Measurements from ENCODE around the gene CACNA1C.

Gene CACNA1C

DNA sequence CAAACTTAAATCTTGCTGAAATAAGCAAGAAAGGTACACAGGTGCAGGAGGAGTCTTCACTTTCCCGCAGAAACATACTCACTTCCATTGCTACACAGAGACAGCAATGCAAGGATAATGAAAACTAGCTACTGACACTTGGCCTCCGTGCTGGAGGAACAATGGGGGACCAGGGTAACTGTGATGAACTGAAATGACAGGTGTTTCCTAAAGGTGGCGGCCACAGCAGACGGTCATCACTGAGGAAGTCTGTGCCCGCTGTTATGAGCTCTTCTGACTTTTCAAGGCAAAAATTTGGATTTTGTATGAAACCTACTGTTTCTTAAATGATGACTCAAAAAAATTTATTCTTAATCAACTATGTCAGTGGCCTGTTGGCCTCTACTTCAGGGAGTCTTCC, 189.4 kb downstream of the CACNA1C start:
- Histone ChIP-seq H3K27ac (ENCODE audit: low read depth, low read length) (no peak overlapping the region), H3K79me2 (ENCODE audit: control insufficient read depth, low read length) (no peaks in the 10 kb centered on the region), H3K36me3 (ENCODE audit: control insufficient read depth, low read length) (no peaks in the 10 kb centered on the region), H3K4me2 (ENCODE audit: low read length) (no peak overlapping the region), H3K9me2 (replicated peaks; ENCODE audit: control insufficient read depth, low read length) (no peaks in the 10 kb centered on the region), H3K9me3 (ENCODE audit: control insufficient read depth, insufficient read depth, low read length) (no peaks in the 10 kb centered on the region), H3F3A (ENCODE audit: control insufficient read depth, insufficient read depth) (no peaks in the 10 kb centered on the region), H3K4me1 (ENCODE audit: control insufficient read depth, low read length) (peaks cover 29% of the 10 kb centered on the region), H3K4me3 (ENCODE audit: low read length) (no peak overlapping the region), H4K20me1 (ENCODE audit: control insufficient read depth, insufficient read depth, low read depth, low read length) (no peaks in the 10 kb centered on the region), H3K27me3 (ENCODE audit: control insufficient read depth, low read length) (no peaks in the 10 kb centered on the region)
- TF ChIP-seq, protein P1, sequence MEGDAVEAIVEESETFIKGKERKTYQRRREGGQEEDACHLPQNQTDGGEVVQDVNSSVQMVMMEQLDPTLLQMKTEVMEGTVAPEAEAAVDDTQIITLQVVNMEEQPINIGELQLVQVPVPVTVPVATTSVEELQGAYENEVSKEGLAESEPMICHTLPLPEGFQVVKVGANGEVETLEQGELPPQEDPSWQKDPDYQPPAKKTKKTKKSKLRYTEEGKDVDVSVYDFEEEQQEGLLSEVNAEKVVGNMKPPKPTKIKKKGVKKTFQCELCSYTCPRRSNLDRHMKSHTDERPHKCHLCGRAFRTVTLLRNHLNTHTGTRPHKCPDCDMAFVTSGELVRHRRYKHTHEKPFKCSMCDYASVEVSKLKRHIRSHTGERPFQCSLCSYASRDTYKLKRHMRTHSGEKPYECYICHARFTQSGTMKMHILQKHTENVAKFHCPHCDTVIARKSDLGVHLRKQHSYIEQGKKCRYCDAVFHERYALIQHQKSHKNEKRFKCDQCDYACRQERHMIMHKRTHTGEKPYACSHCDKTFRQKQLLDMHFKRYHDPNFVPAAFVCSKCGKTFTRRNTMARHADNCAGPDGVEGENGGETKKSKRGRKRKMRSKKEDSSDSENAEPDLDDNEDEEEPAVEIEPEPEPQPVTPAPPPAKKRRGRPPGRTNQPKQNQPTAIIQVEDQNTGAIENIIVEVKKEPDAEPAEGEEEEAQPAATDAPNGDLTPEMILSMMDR (IDR thresholded peaks at IDR 0.05; ENCODE audit: low read depth, low read length, poor library complexity, severe bottlenecking), result no peak
- no peak for TF ChIP-seq EZH2phosphoT487 (IDR thresholded peaks at IDR 0.05; ENCODE audit: borderline replicate concordance, low read length)

DNA sequence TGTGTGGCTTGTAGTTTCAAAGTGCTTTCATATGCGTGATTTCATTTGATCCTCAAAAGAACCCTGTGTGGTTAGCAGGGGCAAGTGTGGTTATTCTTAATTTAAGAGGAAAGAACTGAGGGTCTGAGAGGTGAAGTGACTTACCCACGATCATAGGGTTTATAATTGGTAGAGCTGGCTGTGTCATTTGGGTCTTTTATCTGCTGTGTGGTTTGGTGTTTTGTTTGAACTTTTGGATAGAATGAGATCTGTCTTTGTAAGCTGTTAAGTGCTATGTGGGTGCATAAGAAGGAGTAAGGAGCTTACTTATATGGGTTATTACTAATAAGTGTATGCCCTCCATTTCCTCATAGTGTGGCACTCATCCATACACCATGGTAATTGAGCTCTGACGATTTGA, 190.0 kb downstream of the CACNA1C start:
- Histone ChIP-seq H3K36me3 (ENCODE audit: control insufficient read depth, low read length) (no peaks in the 10 kb centered on the region), H3K4me3 (ENCODE audit: low read length) (no peak overlapping the region), H3K4me1 (ENCODE audit: control insufficient read depth, low read length) (peaks cover 33% of the 10 kb centered on the region), H3K27ac (ENCODE audit: low read depth, low read length) (no peak overlapping the region), H3K9me3 (ENCODE audit: control insufficient read depth, insufficient read depth, low read length) (no peaks in the 10 kb centered on the region), H4K20me1 (ENCODE audit: control insufficient read depth, insufficient read depth, low read depth, low read length) (no peaks in the 10 kb centered on the region), H3F3A (ENCODE audit: control insufficient read depth, insufficient read depth) (no peaks in the 10 kb centered on the region), H3K79me2 (ENCODE audit: control insufficient read depth, low read length) (no peaks in the 10 kb centered on the region), H3K4me2 (ENCODE audit: low read length) (no peak overlapping the region), H3K27me3 (ENCODE audit: control insufficient read depth, low read length) (no peaks in the 10 kb centered on the region), H3K9me2 (replicated peaks; ENCODE audit: control insufficient read depth, low read length) (no peaks in the 10 kb centered on the region)
- TF ChIP-seq, protein P1 (IDR thresholded peaks at IDR 0.05; ENCODE audit: low read depth, low read length, poor library complexity, severe bottlenecking), result no peak
- no peak for TF ChIP-seq EZH2phosphoT487 (IDR thresholded peaks at IDR 0.05; ENCODE audit: borderline replicate concordance, low read length)

DNA sequence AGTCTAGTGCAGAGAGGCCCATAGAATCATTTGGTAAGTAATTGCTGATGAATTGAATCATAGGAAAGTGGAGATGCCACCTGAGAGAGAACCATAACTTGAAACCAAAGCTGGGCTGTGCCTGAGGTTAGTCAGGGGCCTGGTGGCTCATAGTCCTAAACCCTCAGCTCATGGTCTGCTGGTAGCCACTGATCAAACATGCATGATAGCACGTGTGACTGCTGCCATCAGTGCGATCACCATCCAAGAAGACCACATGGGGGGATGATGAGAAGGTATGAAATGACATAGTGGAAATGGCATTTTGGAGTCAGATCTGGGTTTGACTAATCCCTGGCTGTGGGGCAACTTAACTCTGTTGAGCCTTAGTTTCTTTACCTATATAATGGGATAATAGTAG, 190.5 kb downstream of the CACNA1C start:
- H3K27ac ChIP-seq (ENCODE audit: low read depth, low read length), result no peak overlapping the region
- no peak overlapping the region for H3K4me2 ChIP-seq (ENCODE audit: low read length)
- H3K27me3 ChIP-seq (ENCODE audit: control insufficient read depth, low read length), result no peaks in the 10 kb centered on the region
- TF ChIP-seq, protein P1 (IDR thresholded peaks at IDR 0.05; ENCODE audit: low read depth, low read length, poor library complexity, severe bottlenecking), result no peak
- no peak for TF ChIP-seq EZH2phosphoT487 (IDR thresholded peaks at IDR 0.05; ENCODE audit: borderline replicate concordance, low read length)
- no peak overlapping the region for H3K4me3 ChIP-seq (ENCODE audit: low read length)
- peaks cover 38% of the 10 kb centered on the region for H3K4me1 ChIP-seq (ENCODE audit: control insufficient read depth, low read length)
- no peaks in the 10 kb centered on the region for H3K36me3 ChIP-seq (ENCODE audit: control insufficient read depth, low read length)
- H3K9me2 ChIP-seq (replicated peaks; ENCODE audit: control insufficient read depth, low read length), result no peaks in the 10 kb centered on the region
- H4K20me1 ChIP-seq (ENCODE audit: control insufficient read depth, insufficient read depth, low read depth, low read length), result no peaks in the 10 kb centered on the region
- no peaks in the 10 kb centered on the region for H3K9me3 ChIP-seq (ENCODE audit: control insufficient read depth, insufficient read depth, low read length)
- peaks cover 4% of the 10 kb centered on the region; the same call in 1 of the 2 replicates for H3F3A ChIP-seq (ENCODE audit: control insufficient read depth, insufficient read depth)
- no peaks in the 10 kb centered on the region for H3K79me2 ChIP-seq (ENCODE audit: control insufficient read depth, low read length)

Data from DOHH2 (cell line).